GM18499 (cell line): ENCODE results near the gene MKI67.

Experiments
- ATAC-seq: cut with Tn5 transposase; IDR thresholded peaks from one replicate; pipeline ENCODE4 v1.9.1; 2021; ENCODE audit warnings: moderate number of reproducible peaks; ENCODE audit not compliant: insufficient read depth, unreplicated experiment

The MKI67 gene

DNA sequence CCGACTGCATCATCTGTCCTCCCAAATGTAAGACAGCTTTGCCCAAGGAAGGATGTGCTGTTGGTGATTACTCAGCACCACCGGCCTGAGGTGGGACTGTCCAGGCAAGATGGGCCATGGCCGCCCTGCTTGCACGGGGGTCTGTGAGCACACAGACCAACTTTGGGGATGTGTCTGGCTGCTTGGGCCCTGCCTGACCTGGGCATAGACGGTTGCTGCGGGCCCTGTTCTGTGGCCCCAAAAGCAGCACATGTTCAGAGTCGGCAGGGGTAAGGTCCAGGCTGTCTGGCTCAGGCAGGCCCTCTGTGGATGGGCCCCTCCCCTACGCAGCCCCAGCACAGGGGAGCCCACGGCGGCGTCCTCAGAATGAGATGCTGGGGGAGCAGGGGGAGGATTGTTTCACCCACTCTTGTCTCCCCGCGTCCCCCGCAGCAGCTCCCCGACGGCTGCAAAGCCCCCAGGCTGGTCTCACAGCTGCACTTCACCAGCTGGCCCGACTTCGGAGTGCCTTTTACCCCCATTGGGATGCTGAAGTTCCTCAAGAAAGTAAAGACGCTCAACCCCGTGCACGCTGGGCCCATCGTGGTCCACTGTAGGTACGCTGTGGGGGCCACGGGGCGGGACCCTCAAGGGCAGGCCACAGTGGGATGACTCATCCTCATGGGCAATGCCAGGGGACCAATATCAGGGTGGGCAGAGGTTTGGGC is 58.4 kb downstream of the MKI67 start:
- no peak for ATAC-seq

DNA sequence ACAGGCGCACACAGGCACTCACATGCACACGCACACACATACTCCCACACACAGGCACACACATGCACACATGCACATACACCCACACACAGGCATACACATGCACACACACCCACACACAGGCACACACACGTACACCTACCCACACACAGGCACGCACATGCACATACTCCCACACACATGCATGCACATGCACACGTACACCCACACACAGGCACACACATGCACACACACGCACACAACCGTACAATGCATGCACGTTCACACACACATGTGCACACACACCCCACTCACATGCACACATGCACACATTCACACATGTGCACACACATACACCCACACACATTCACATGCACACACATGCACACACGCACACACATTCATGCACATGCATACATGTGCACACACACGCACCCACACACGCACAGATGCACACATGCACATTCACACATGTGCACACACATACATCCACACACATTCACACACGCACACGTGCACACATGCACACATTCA is 59.3 kb downstream of the MKI67 start:
- ATAC-seq = no peak

DNA sequence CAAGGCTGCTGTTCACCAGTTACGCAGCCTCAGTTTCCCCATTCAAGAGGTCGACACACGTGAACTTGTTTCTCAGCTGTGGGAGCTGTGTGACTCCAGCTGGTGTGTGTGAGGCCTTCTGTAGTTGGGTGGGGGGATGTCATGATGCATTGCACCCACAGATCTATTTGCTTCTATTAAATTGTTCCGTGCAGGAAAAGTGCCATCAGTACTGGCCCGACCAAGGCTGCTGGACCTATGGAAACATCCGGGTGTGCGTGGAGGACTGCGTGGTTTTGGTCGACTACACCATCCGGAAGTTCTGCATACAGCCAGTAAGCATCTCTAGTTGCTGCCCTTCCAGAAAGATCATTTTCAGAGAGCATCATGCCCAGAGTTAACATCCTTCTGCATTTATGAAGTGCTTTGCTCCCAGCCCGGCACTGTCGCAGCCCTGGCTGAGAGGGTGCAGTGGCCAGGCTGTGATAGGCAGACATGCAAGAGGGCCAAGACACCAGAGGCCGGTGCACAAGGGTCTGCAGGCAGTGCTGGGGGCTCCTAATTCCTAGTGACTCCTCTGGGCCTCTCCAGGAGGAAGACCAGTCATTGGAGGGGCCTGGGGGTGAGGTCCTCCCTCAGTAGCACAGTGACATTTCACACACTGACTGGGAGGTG is 60.2 kb downstream of the MKI67 start:
- ATAC-seq = no peak

GRCh38 chr10:128064970-128065580 is 61.1 kb downstream of the MKI67 start:
- peak; percentile 28 for ATAC-seq

DNA sequence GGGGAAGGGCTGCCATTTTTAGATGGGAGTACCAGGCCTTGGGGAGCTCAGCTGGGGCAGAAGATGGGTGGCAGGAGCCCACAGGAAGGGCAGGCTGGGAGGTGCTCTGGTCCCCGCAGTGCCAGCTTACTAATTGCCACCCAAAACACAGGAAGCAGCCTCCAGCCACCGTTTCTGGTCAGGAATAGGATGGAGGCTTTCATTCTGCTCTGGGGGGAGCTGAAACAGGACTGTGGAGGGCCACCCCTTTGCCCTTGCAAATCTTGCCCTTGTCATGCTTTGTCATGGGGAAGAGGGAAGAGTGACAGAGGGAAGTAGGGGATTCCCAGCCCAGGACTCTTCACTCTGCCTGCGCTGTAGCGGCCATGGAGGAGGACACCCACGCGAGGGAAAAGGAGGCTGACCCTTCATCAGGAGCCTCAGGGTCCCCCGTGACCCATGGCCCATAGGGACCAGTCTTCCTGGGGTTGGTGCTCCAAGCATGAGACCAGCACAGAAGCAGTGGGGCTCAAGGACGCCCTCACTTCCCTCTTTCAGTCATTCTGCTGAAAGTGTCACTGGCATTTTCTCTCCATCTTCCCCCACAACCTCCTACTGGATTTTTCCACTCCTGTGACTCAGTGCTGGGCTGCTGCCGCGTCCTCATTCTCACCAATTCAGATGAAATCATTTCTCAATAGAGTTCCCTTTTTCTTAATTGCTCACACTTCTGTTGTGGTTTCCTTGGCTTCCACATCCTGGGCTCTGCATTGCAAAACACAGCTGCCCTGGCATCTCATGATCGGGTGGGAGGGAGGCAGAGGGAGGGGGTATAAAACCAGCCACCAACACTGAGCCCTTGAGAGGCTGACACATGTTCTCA is 61.9 kb downstream of the MKI67 start:
- ATAC-seq = peak; percentile 43

DNA sequence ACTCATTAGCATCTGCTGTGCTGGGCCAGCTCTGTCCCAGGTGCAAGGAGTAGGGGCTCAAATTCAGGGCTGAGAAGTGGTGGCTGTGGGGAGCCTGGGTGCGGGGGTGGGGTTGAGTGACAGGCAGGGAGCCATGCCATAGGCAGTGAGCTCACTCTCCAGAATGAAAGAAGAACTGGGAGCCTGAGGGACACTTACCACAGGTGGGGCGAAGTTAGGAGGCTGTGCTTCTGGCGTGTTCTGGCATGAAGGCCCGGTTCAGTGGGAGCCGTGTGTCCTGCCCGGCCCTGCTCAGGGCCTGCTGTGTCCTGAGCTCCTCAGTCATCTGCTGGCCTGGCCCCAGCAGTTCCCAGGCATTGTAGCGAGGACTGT is 62.5 kb downstream of the MKI67 start:
- no peak for ATAC-seq

GRCh38 chr10:128062881-128063563 is 63.2 kb downstream of the MKI67 start:
- no peak for ATAC-seq

DNA sequence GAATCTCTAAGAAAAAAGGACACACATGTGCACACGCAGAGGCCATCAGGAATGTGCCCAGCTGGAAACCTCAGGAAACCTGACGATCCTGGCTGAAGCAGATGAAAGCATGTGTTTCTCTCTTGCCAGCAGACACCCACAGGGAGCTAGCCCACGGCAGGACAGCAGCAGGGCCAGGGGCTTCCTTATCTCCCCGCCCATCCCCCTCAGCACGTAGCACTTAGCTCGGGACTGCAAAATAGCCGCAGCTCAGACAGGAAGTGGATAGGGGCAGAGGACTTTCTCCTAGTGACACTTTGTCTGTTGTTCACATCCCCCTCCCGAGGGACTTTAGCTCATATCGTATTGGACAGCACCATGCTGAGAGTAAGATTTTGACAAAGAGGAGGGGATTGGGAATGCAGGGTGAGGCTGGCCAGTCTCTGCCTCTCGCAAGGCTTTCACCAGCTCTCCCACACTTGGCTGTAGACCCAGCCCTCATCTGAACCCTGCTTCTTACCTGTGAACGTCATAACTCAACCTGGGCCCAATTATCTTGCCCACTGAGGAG is 63.8 kb downstream of the MKI67 start:
- ATAC-seq = no peak

DNA sequence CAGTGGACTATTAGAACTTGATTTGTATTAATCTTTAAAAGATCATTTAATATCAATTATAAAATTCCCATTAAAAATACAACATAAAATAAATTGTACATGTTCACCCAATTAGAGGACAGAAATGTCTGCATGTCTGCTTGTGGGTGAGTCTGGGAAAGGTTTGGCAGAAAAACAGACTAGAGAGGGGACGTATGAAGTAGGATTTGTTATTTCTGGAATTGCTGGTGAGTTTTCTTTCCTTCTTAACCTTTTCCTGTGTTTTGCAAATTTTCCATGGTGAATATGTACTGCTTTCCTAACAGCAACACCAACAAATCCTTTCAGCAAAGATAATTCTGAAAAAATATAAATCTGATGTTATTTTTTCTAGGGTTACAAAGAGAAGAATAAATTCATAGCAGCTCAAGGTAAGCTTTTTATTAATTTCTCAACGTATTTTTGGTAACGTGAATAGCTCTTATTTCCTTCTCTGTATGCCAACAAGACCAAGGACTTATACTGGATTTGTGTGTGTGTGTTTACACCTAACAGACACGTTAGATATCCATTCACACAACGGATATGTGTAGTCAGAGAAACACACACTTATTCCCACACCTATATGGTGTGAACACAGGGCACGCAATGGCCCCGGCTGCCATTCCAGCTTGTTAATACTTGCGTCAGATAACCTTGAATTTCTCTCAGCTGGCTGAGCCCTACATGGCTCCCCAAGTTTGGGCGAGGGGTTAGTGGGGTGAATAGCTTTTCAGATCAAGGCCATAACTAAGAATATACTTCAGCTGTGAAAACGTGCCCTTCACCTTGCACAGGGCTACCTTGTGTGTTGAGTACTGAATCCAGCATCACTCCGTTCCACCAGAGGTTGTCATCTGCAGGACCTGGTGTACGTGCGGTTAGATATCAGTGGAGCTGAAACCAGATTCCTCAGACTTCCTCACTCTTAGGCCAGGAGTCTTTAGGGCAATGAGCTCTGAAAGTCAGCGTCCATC is 64.6 kb downstream of the MKI67 start:
- no peak for ATAC-seq

DNA sequence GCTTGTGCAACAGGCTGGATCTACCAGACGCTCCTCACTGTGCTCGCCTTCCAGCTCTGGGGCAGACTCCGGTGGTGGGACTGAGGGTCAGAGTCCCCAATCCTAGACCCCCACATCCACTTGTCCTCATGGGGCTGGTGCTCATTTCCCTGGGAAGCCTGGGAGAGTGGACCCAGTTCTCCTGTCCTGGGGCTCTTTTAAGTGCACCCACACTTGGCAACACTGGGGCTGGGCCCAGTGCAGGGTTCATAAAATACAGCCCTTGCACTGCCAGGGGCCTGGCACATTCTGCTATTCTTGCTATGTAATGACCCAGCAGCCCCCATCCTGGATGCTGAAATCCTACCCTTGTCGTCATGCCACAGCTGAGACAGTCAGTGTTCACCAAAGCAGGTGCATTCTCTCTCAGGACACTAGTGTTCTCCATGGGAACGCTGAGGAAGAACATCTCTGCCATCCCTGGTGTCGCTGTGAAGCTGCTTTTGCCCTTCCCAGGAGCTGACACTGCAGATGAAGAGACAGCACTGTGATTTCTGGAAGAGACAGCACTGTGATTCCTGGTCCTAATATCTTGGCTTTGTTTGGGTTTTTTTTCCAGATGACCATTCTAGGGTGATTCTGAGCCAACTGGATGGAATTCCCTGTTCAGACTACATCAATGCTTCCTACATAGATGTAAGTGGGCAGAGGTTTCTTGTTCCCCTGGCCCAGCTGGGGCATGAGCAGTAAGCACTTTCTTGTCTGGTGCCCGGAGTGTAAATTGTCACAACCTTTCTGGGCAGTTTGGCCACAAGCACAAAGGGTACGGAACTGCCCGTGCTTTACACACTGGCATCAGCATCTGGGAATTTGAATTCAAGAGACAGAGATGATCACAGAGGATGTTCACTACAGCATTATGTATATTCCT is 65.6 kb downstream of the MKI67 start:
- ATAC-seq = no peak

DNA sequence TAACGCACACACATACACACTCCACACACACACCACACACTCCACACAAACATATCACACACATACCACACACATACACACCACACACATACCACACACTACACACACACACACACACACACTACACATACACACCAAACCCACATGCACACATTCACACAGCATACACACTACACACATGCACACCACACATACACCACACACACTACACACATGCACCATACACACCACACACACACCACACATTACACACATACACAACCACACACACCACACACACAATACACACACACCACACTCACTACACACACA is 66.3 kb downstream of the MKI67 start:
- ATAC-seq = no peak

DNA sequence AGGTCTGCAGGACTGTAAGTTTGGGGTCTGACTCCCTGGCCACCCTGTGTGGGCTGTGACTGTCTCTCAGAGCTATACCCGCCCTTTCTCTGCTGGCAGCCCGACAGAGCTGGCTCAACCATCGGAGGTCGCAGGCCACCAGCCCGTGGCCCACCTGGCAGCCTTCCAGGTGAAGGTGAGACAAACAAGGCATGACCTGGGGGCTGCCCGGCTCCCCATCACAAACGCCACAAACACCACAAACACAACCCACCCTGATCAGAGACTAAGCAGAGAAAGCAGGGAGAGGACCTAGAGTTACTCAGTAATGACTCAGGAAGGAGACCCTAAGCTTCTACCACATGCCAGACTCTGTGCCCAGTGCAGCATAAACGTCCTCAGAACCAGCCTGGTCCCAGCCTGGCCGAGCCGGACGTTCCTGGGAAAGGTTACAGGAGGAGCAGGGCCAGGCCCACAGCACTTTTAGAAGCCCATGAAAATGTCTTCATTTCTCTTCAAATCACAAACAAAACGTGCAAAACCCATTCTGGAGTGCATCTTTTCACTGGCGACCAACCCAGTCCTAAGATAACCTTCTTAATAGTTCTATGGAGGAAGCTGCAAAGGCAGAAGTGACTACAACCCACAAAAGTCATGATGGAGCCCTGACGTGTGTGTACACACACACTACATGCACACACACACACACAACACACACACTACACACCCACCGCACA is 66.8 kb downstream of the MKI67 start:
- ATAC-seq = no peak

- no peak for ATAC-seq
Measured at GRCh38 chr10:128058750-128059134, 67.5 kb downstream of the MKI67 start.

DNA sequence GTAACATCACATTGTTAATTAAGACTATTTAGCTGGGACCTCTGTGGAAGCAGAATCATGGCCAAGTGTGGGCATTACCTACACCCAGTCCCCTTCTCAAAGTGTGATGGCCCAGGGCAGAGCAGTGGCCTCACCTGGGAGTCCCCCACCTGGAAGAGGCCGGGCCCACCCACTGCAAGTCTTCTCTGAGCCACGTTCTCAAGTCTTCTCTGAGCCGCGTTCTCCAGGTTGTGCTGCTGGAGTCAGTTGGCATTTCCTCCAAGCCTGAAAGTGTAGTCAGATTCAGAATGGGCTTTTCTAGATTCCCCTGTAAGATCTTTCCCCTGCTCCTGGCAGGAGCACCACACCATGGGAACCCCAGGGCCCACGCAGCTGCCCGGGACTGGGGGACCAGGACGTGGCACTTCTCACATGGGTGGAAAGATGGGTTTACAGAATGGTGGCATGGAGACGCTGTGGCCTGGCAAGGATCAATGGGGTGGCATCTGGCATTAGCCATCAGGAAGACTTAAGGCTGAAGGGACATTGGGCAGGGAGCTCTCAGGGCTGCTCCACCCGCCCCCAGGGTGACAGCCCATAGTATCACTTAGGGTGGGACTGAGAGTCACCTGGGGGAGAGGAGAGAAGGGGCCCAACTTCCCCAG is 68.0 kb downstream of the MKI67 start:
- no peak for ATAC-seq

DNA sequence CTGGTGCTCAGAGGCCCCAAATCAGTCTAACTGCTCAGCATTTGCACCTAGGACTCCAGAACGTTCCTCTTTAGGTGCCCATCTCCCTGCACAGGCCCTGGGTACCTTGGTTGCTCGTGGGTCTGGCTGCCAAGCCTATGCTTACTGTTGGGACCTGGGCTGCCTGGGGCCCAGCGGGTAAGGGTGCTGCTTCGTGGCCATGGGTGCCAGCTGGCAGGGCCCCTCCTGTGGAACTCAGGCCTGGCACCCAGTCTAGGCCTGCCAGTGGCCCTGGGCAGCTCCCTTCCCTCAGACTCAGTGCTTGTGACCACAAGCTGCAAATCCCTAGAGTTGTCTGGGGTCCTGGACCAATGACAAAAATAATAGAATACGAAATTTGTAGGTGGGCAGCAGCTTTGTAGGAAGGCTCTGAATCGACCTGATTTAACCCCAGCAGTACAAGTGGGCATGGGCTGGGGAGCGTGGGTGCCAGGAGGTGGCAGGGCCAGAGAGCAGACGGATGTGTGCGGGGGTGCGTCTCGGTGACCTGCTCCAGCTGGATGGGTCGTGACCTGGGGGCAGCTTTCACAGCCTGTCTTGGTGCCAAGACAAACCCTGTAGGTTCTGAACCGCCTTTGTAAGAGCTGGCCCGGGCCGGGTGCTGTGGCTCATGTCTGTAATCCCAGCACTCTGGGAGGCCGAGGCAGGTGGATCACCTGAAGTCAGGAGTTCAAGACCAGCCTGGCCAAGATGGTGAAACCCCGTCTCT is 69.7 kb downstream of the MKI67 start:
- ATAC-seq = no peak
